HEK293 (cell line): Measurements from ENCODE around the gene MRPL55.
A peak's percentile ranks its signal among the peaks of the same experiment; 100 is the strongest.

ENCODE experiments used
- CTCF ChIA-PET: fragments of 350-600 bp; formaldehyde crosslinking; extraction: SDS; loops from one replicate; lab custom pipeline; 2021; ENCODE audit warnings: antibody characterized with exemption; lab: Yijun Ruan, JAX
- POLR2A ChIA-PET: fragments of 300-600 bp; formaldehyde crosslinking; extraction: SDS; loops from one replicate; lab custom pipeline; 2020; ENCODE audit warnings: antibody characterized with exemption, inconsistent platforms; lab: Yijun Ruan, JAX
- H3K27ac ChIP-seq: fragments of 200-500 bp; sonication (Bioruptor generic); 2 replicates; pipeline ENCODE4 v1.5.1; 2014; ENCODE audit warnings: low read depth, low read length, control low read depth, inconsistent platforms; ENCODE audit errors: extremely low read depth
- H3K36me3 ChIP-seq, 2 experiments: fragments of 200-500 bp in 1 of 2; sonication (Bioruptor generic) in 1 of 2; 1 replicate in 1 of 2; 2 replicates in 1 of 2; pipeline ENCODE4 v1.5.1; 2014 to 2017; ENCODE audit warnings: inconsistent platforms in 2 of 2, low read length in 2 of 2; ENCODE audit not compliant: control insufficient read depth in 2 of 2, insufficient read depth in 1 of 2
- H3K4me1 ChIP-seq: fragments of 200-500 bp; sonication (Bioruptor generic); 2 replicates; pipeline ENCODE4 v1.5.1; 2014; ENCODE audit warnings: mild to moderate bottlenecking, low read length, inconsistent platforms; ENCODE audit not compliant: control insufficient read depth, insufficient read depth
- H3K4me3 ChIP-seq: 2 replicates; pipeline ENCODE4 v1.5.1; 2011; ENCODE audit warnings: low read depth, mild to moderate bottlenecking, control low read depth, low read length, moderate library complexity
- H3K9me3 ChIP-seq: fragments of 200-500 bp; sonication (Bioruptor generic); 2 replicates; pipeline ENCODE4 v1.5.1; 2014; ENCODE audit warnings: low read depth, low read length, inconsistent platforms; ENCODE audit not compliant: control insufficient read depth, insufficient read depth
- GLIS2 ChIP-seq: fragments of 450-650 bp; formaldehyde crosslinking; IDR thresholded peaks from 2 replicates; pipeline ENCODE4 v1.5.1; 2016; ENCODE audit warnings: missing biosample characterization, missing genetic modification characterization
- HIC1 ChIP-seq: fragments of 450-650 bp; formaldehyde crosslinking; IDR thresholded peaks from 2 replicates; pipeline ENCODE4 v1.5.1; 2016; ENCODE audit warnings: missing biosample characterization, missing genetic modification characterization
- WT1 ChIP-seq: fragments of 450-650 bp; formaldehyde crosslinking; IDR thresholded peaks from 2 replicates; pipeline ENCODE4 v1.5.1; 2016; ENCODE audit warnings: missing biosample characterization, missing genetic modification characterization
- ZBTB49 ChIP-seq: fragments of 450-650 bp; formaldehyde crosslinking; IDR thresholded peaks from 2 replicates; pipeline ENCODE4 v1.5.1; 2016; ENCODE audit warnings: missing biosample characterization, missing genetic modification characterization, low read depth
- ZFP37 ChIP-seq: fragments of 450-650 bp; formaldehyde crosslinking; IDR thresholded peaks from 2 replicates; pipeline ENCODE4 v1.5.1; 2016; ENCODE audit warnings: missing biosample characterization, missing genetic modification characterization
- ZNF133 ChIP-seq: fragments of 450-650 bp; formaldehyde crosslinking; IDR thresholded peaks from 2 replicates; pipeline ENCODE4 v1.5.1; 2016; ENCODE audit warnings: missing biosample characterization, missing genetic modification characterization
- ZNF175 ChIP-seq: fragments of 450-650 bp; formaldehyde crosslinking; IDR thresholded peaks from 2 replicates; pipeline ENCODE4 v1.5.1; 2016; ENCODE audit warnings: missing biosample characterization, missing genetic modification characterization
- ZNF302 ChIP-seq: fragments of 450-650 bp; formaldehyde crosslinking; IDR thresholded peaks from 2 replicates; pipeline ENCODE4 v1.5.1; 2016; ENCODE audit warnings: missing biosample characterization, missing genetic modification characterization, low read depth
- ZNF416 ChIP-seq: fragments of 450-650 bp; formaldehyde crosslinking; IDR thresholded peaks from 2 replicates; pipeline ENCODE4 v1.5.1; 2016; ENCODE audit warnings: missing biosample characterization, missing genetic modification characterization
- ZNF747 ChIP-seq: fragments of 450-650 bp; formaldehyde crosslinking; IDR thresholded peaks from 2 replicates; pipeline ENCODE4 v1.5.1; 2016; ENCODE audit warnings: missing biosample characterization, missing genetic modification characterization
- ZNF777 ChIP-seq: fragments of 450-650 bp; formaldehyde crosslinking; IDR thresholded peaks from 2 replicates; pipeline ENCODE4 v1.5.1; 2017; ENCODE audit warnings: missing biosample characterization, missing genetic modification characterization, borderline replicate concordance

The MRPL55 gene

GRCh38 chr1:228066416-228066815 lies 42.7 kb downstream of the MRPL55 start:
- no peaks in the 10 kb centered on the region for H3K4me1 ChIP-seq
- no peak overlapping the region for H3K4me3 ChIP-seq
- ChIA-PET POLR2A (no interaction called here), CTCF (interaction anchor here (0.6 to 0.7 kb wide), 3 partner anchors 10 to 1440 kb away, joined by 3 read pairs; partner anchors contain the start of gene GJC2)
- H3K9me3 ChIP-seq = no peaks in the 10 kb centered on the region
- no peak overlapping the region for H3K27ac ChIP-seq
- TF ChIP-seq ZNF175 (tag by site-specific recombination) = no peak
- TF ChIP-seq GLIS2 (tag by site-specific recombination) = 0 out of 2 replicates have a peak, but pooled peaks have one; percentile 10
- no peaks in the 10 kb centered on the region for H3K36me3 ChIP-seq

- Histone ChIP-seq H3K4me3 (no peak overlapping the region), H3K36me3 (no peaks in the 10 kb centered on the region), H3K4me1 (no peaks in the 10 kb centered on the region; the same call in 1 of the 2 replicates), H3K27ac (no peak overlapping the region), H3K9me3 (no peaks in the 10 kb centered on the region)
- ChIA-PET POLR2A (no interaction called here), CTCF (interaction anchor here (0.7 kb wide), 2 partner anchors 70 to 1439 kb away, joined by 3 read pairs; no protein-coding TSS in a partner anchor)
- TF ChIP-seq ZNF777 (tag by site-specific recombination) = no peak
- TF ChIP-seq ZNF133 (tag by site-specific recombination) = no peak
- TF ChIP-seq ZNF747 (tag by site-specific recombination) = no peak
- no peak for TF ChIP-seq ZNF302 (tag by site-specific recombination)
- no peak for TF ChIP-seq ZFP37 (tag by site-specific recombination)
Measured at GRCh38 chr1:228065543-228066347, 43.4 kb downstream of the MRPL55 start.

- peaks cover 4% of the 10 kb centered on the region for H3K4me1 ChIP-seq
- H3K27ac ChIP-seq = no peak overlapping the region
- CTCF ChIA-PET = interaction anchor here (0.7 kb wide), 1 partner anchor 70 kb away, joined by 3 read pairs; no protein-coding TSS in a partner anchor
- no peaks in the 10 kb centered on the region for H3K36me3 ChIP-seq
- no peaks in the 10 kb centered on the region for H3K9me3 ChIP-seq
- no peak overlapping the region for H3K4me3 ChIP-seq
- TF ChIP-seq ZNF416 (tag by site-specific recombination) (no peak), WT1 (tag by site-specific recombination) (no peak), ZBTB49 (no peak), HIC1 (0 out of 2 replicates have a peak, but pooled peaks have one; percentile 16)
- POLR2A ChIA-PET = no interaction called here
Measured at GRCh38 chr1:228064741-228065542, 44.2 kb downstream of the MRPL55 start.
